HepG2 (cell line): ENCODE data around the gene KDM1B. TPM values are rescaled to one million over a fixed set of nuclear protein-coding genes. Genes with fewer than 3 reads are reported as not detected.
"Not testable (repeated sequence)": the region's sequence is repeated elsewhere in the genome, so short reads cannot be mapped to it uniquely, and the experiment has no call there.

ENCODE experiments used
- ATAC-seq: fragments of 200-7000 bp; cut with Tn5 transposase; 3 replicates; pipeline ENCODE4 v1.9.1; 2020; ENCODE audit warnings: mild to moderate bottlenecking, moderate library complexity
- BruUV-seq: library from RNA; stranded (reverse); fragments of 400-500 nt; replicated peaks from 2 replicates; lab custom pipeline; 2021; lab: Mats Ljungman, UMichigan
- CTCF ChIA-PET: fragments of 300-600 bp; formaldehyde crosslinking; extraction: SDS; loops from one replicate; lab custom pipeline; 2021; ENCODE audit warnings: low total read pairs, inconsistent platforms, low intra/inter-chr PET ratio; lab: Yijun Ruan, JAX
- POLR2A ChIA-PET: fragments of 350-600 bp; sonication (Branson Sonifier 250); formaldehyde crosslinking; loops from one replicate; lab custom pipeline; 2020; ENCODE audit warnings: antibody characterized with exemption, inconsistent platforms; lab: Yijun Ruan, JAX
- DNase-seq: peaks from one replicate; pipeline ENCODE4 v3.0.0-alpha.2; 2015; ENCODE audit warnings: low spot score
- FAIRE-seq: peaks from 3 replicates; lab custom pipeline; 2011; peaks lifted over from hg19 to GRCh38; lab: Jason Lieb, UNC
- H2AFZ ChIP-seq: one replicate; pipeline ENCODE4 v1.6.1; 2011; ENCODE audit warnings: low read length, inconsistent platforms
- H3K27ac ChIP-seq: fragments of 300-600 bp; 3 replicates; pipeline ENCODE4 v1.8.0; 2011; ENCODE audit warnings: mixed run types, mild to moderate bottlenecking, mixed read lengths, low read length, inconsistent platforms; ENCODE audit not compliant: insufficient read depth; ENCODE audit errors: extremely low read length
- H3K27me3 ChIP-seq, 2 experiments: fragments of 200-600 bp in 1 of 2; 2 replicates in 1 of 2; 3 replicates in 1 of 2; pipeline versions ENCODE4 v1.6.0 to v1.8.0; 2011; ENCODE audit warnings: low read length in 2 of 2, mild to moderate bottlenecking in 2 of 2, moderate library complexity in 2 of 2, inconsistent platforms in 1 of 2; ENCODE audit not compliant: insufficient read depth in 2 of 2, control insufficient read depth in 1 of 2
- H3K36me3 ChIP-seq, 2 experiments: fragments of 200-600 bp in 1 of 2; replicated peaks in 1 of 2; 2 replicates in 1 of 2; 3 replicates in 1 of 2; pipeline versions ENCODE4 v1.5.1 to v1.8.0; 2011; ENCODE audit warnings: low read length in 2 of 2, inconsistent platforms in 1 of 2; ENCODE audit not compliant: insufficient read depth in 2 of 2, control insufficient read depth in 1 of 2
- H3K4me1 ChIP-seq: 2 replicates; pipeline ENCODE4 v1.5.1; 2012; ENCODE audit warnings: low read length, inconsistent platforms; ENCODE audit not compliant: insufficient read depth
- H3K4me2 ChIP-seq: 2 replicates; pipeline ENCODE4 v1.6.0; 2011; ENCODE audit warnings: low read depth, low read length, inconsistent platforms
- H3K4me3 ChIP-seq, 3 experiments: fragments of 200-600 bp in 1 of 3; sonication (generic), shearing (Covaris generic) in 1 of 3; replicated peaks in 1 of 3; 2 replicates each; pipeline ENCODE4 v1.5.1; 2011 to 2016; ENCODE audit warnings: low read length in 3 of 3, inconsistent platforms in 2 of 3, low read depth in 2 of 3, mild to moderate bottlenecking in 2 of 3, control low read depth in 1 of 3, mixed read lengths in 1 of 3; ENCODE audit not compliant: insufficient read depth in 1 of 3
- H3K79me2 ChIP-seq: one replicate; pipeline ENCODE4 v1.6.1; 2011; ENCODE audit warnings: low read length, inconsistent platforms; ENCODE audit not compliant: insufficient read depth
- H3K9ac ChIP-seq: 2 replicates; pipeline ENCODE4 v1.6.0; 2011; ENCODE audit warnings: mild to moderate bottlenecking, low read depth, low read length, inconsistent platforms; ENCODE audit not compliant: insufficient read depth
- H3K9me3 ChIP-seq: 2 replicates; pipeline ENCODE4 v1.5.1; 2012; ENCODE audit warnings: mild to moderate bottlenecking, low read length
- H4K20me1 ChIP-seq: 2 replicates; pipeline ENCODE4 v1.6.0; 2011; ENCODE audit warnings: inconsistent platforms, mild to moderate bottlenecking, low read length, moderate library complexity; ENCODE audit not compliant: insufficient read depth
- E2F5 ChIP-seq: sonication (generic); formaldehyde crosslinking; conservative IDR thresholded peaks from 2 replicates; pipeline ENCODE4 v1.4.0; 2020; ENCODE audit warnings: missing genetic modification reagents
- ZEB1 ChIP-seq: IDR thresholded peaks from 2 replicates; pipeline ENCODE4 v1.6.1; 2012; ENCODE audit warnings: mild to moderate bottlenecking, low read depth, inconsistent platforms; ENCODE audit not compliant: insufficient replicate concordance
- ZNF282 ChIP-seq: fragments of 450-650 bp; IDR thresholded peaks from 2 replicates; pipeline ENCODE4 v1.6.1; 2018; ENCODE audit not compliant: partially characterized antibody
- WGBS: methylation state at CpG from one replicate; pipeline ENCODE4 v1.1.6; 2017; ENCODE audit warnings: low lambda C conversion rate; 5-methylcytosine and 5-hydroxymethylcytosine counted together
- in situ Hi-C: cut with HindIII; loops from 2 replicates; pipeline ENCODE4 v1.10.0; 2017; ENCODE audit warnings: low pct_unique_long_range_greater_than_20kb; ENCODE audit not compliant: extremely low pct_ligation_motif_present
- intact Hi-C: fragments of 100-400 bp; cut with micrococcal nuclease; formaldehyde crosslinking; loops from one replicate; pipeline ENCODE4 v1.10.0; 2022; ENCODE audit not compliant: unreplicated experiment
- polyA plus RNA-seq, 8 experiments: library from polyadenylated mRNA; depleted of rRNA in 3 of 8; stranded (reverse) in 7 of 8; unstranded in 1 of 8; fragments of >200 nt; fragmentation: Illumina TruSeq in 4 of 8; extraction: Trizol in 4 of 8; gene quantifications; 2 replicates each; pipeline versions ENCODE4 v1.2.1 to v1.2.3, GENCODE V29; 2011 to 2016; ENCODE audit warnings: low read depth in 4 of 8, missing spikeins in 1 of 8, mixed read lengths in 1 of 8; ENCODE audit not compliant: insufficient read depth in 1 of 8
- total RNA-seq, 5 experiments: library from RNA; depleted of rRNA; stranded (reverse); fragments of >200 nt; fragmentation: Illumina TruSeq; extraction: Trizol; gene quantifications; 2 replicates each; pipeline ENCODE4 v1.2.3, GENCODE V29; 2016; ENCODE audit warnings: low read depth in 1 of 5

KDM1B gene
- total and polyA plus RNA-seq, 2 of the 13 experiments (the other 11 are each of a cell fraction or from before 2014, with no cell fraction given), result 9.8 to 13.2 TPM

- H3K9me3 ChIP-seq, H3K4me3 ChIP-seq, FAIRE-seq, H3K27me3 ChIP-seq, H3K4me2 ChIP-seq, DNase-seq, H3K9ac ChIP-seq, H4K20me1 ChIP-seq, H3K36me3 ChIP-seq, in situ Hi-C loops, H3K27ac ChIP-seq, H2AFZ ChIP-seq, BruUV-seq, CTCF ChIA-PET, H3K79me2 ChIP-seq, POLR2A ChIA-PET, ATAC-seq: not testable (repeated sequence)
- peaks cover 48% of the 10 kb centered on the region for H3K4me1 ChIP-seq
- 0 out of 2 replicates have a peak, but pooled peaks have one; percentile 20 for TF ChIP-seq E2F5 (CRISPR knock-in tag)
- 97% methylated on average over 3 of the region's 3 CpGs for WGBS
- intact Hi-C loops, result loop anchor here (10.0 kb wide), 2 partner anchors 167 to 447 kb away; partner anchors contain the start of genes KIF13A and NUP153
Observed at GRCh38 chr6:18151391-18151790, 3.8 kb upstream of the KDM1B start.

GRCh38 chr6:18151801-18152200, 3.4 kb upstream of the KDM1B start:
- Histone ChIP-seq H2AFZ (no peak overlapping the region), H4K20me1 (no peaks in the 10 kb centered on the region), H3K9me3 (no peaks in the 10 kb centered on the region), H3K4me1 (peaks cover 47% of the 10 kb centered on the region), H3K36me3 (no peaks in the 10 kb centered on the region), H3K79me2 (no peaks in the 10 kb centered on the region), H3K27me3 (no peaks in the 10 kb centered on the region), H3K9ac (no peak overlapping the region), H3K27ac (no peak overlapping the region), H3K4me2 (no peak overlapping the region), H3K4me3 (no peak overlapping the region)
- no peak for TF ChIP-seq ZEB1
- TF ChIP-seq ZNF282, result no peak
- in situ Hi-C loops (no loop called here), intact Hi-C loops (loop anchor here (10.0 kb wide), 2 partner anchors 167 to 447 kb away; partner anchors contain the start of genes KIF13A and NUP153)
- DNase-seq (no peak), FAIRE-seq (no peak), ATAC-seq (no peak)
- WGBS, result 94% methylated on average over 3 of the region's 3 CpGs
- ChIA-PET POLR2A (no interaction called here), CTCF (no interaction called here)
- BruUV-seq, result no TSS peak
